22Rv1 (cell line): Measurements from ENCODE around the gene HEY2.
A peak's percentile ranks its signal among the peaks of the same experiment; 100 is the strongest.

Experiments used
- ZFX ChIP-seq: fragments of 450-650 bp; IDR thresholded peaks from 2 replicates; pipeline ENCODE4 v1.6.1; 2017; ENCODE audit warnings: antibody characterized with exemption, borderline replicate concordance
- TF ChIP-seq, protein P1 (sequence below): fragments of 450-650 bp; IDR thresholded peaks from 2 replicates; pipeline ENCODE4 v1.5.1; 2017; ENCODE audit warnings: mild to moderate bottlenecking

- TF ChIP-seq, protein P1, sequence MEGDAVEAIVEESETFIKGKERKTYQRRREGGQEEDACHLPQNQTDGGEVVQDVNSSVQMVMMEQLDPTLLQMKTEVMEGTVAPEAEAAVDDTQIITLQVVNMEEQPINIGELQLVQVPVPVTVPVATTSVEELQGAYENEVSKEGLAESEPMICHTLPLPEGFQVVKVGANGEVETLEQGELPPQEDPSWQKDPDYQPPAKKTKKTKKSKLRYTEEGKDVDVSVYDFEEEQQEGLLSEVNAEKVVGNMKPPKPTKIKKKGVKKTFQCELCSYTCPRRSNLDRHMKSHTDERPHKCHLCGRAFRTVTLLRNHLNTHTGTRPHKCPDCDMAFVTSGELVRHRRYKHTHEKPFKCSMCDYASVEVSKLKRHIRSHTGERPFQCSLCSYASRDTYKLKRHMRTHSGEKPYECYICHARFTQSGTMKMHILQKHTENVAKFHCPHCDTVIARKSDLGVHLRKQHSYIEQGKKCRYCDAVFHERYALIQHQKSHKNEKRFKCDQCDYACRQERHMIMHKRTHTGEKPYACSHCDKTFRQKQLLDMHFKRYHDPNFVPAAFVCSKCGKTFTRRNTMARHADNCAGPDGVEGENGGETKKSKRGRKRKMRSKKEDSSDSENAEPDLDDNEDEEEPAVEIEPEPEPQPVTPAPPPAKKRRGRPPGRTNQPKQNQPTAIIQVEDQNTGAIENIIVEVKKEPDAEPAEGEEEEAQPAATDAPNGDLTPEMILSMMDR = peak; percentile 43
- no peak for TF ChIP-seq ZFX
Measured at GRCh38 chr6:125753937-125754259, 4.5 kb downstream of the HEY2 start.
